Fibroblast of lung (primary cell): ENCODE measurements around the gene COQ10B. TPM values are rescaled to one million over a fixed set of nuclear protein-coding genes. Genes with fewer than 3 reads are reported as not detected.

ENCODE experiments used
- DNase-seq, 2 donors: peaks; one replicate each; pipeline versions ENCODE4 v3.0.0 to v3.0.0-alpha.2; 2010; ENCODE audit warnings: low read depth in 2 of 2
- H2AFZ ChIP-seq: 2 replicates; pipeline ENCODE4 v1.5.1; 2012; ENCODE audit warnings: low read length, control low read depth, inconsistent platforms
- H3K27ac ChIP-seq: 2 replicates; pipeline ENCODE4 v1.5.1; 2011; ENCODE audit warnings: low read length, control low read depth; ENCODE audit not compliant: insufficient read depth
- H3K27me3 ChIP-seq: 2 replicates; pipeline ENCODE4 v1.5.1; 2011; ENCODE audit warnings: mild to moderate bottlenecking, low read length; ENCODE audit not compliant: control insufficient read depth, insufficient read depth
- H3K36me3 ChIP-seq: 2 replicates; pipeline ENCODE4 v1.5.1; 2011; ENCODE audit warnings: low read length; ENCODE audit not compliant: control insufficient read depth, insufficient read depth
- H3K4me1 ChIP-seq: 2 replicates; pipeline ENCODE4 v1.5.1; 2011; ENCODE audit warnings: low read length; ENCODE audit not compliant: control insufficient read depth, insufficient read depth; ENCODE audit errors: extremely low read depth
- H3K4me2 ChIP-seq: 2 replicates; pipeline ENCODE4 v1.5.1; 2011; ENCODE audit warnings: low read length, control low read depth; ENCODE audit not compliant: insufficient read depth; ENCODE audit errors: extremely low read depth
- H3K4me3 ChIP-seq, 4 experiments: fragments of 200-600 bp in 1 of 4; sonication (generic) in 1 of 4; replicated peaks in 1 of 4; 2 replicates each; pipeline ENCODE4 v1.5.1; 2011 to 2016; ENCODE audit warnings: low read length in 4 of 4, low read depth in 3 of 4, mild to moderate bottlenecking in 3 of 4, control low read depth in 2 of 4, inconsistent platforms in 1 of 4, mixed read lengths in 1 of 4; ENCODE audit not compliant: insufficient read depth in 1 of 4; ENCODE audit errors: control extremely low read depth in 1 of 4
- H3K79me2 ChIP-seq: 2 replicates; pipeline ENCODE4 v1.5.1; 2012; ENCODE audit warnings: mild to moderate bottlenecking, low read length, inconsistent platforms; ENCODE audit not compliant: control insufficient read depth, insufficient read depth
- H3K9ac ChIP-seq: 2 replicates; pipeline ENCODE4 v1.5.1; 2011; ENCODE audit warnings: mild to moderate bottlenecking, low read length, control low read depth; ENCODE audit not compliant: insufficient read depth
- H3K9me3 ChIP-seq: 2 replicates; pipeline ENCODE4 v1.5.1; 2012; ENCODE audit warnings: low read depth, low read length; ENCODE audit not compliant: control insufficient read depth, insufficient read depth
- H4K20me1 ChIP-seq: 2 replicates; pipeline ENCODE4 v1.5.1; 2011; ENCODE audit warnings: low read length; ENCODE audit not compliant: control insufficient read depth, insufficient read depth; ENCODE audit errors: extremely low read depth
- CTCF ChIP-seq, 2 donors: IDR thresholded peaks in 1 of 2; conservative IDR thresholded peaks in 1 of 2; 1 replicate in 1 of 2; 2 replicates in 1 of 2; pipeline ENCODE4 v1.5.1; 2011 to 2012; ENCODE audit warnings: low read length in 2 of 2, control low read depth in 1 of 2, inconsistent platforms in 1 of 2, low read depth in 1 of 2, mild to moderate bottlenecking in 1 of 2
- EZH2 ChIP-seq: IDR thresholded peaks from 2 replicates; pipeline ENCODE4 v1.5.1; 2012; ENCODE audit warnings: low read length, control low read depth, mild to moderate bottlenecking; ENCODE audit errors: missing control alignments
- polyA plus RNA-seq, 2 donors: library from polyadenylated mRNA; depleted of rRNA in 1 of 2; stranded (reverse) in 1 of 2; unstranded in 1 of 2; fragments of >200 nt; gene quantifications; 2 replicates each; pipeline ENCODE4 v1.2.1, GENCODE V29; 2011 to 2012; ENCODE audit warnings: missing spikeins in 1 of 2
- total RNA-seq: library from RNA; depleted of rRNA; stranded (reverse); fragments of >200 nt; gene quantifications from 2 replicates; pipeline ENCODE4 v1.2.1, GENCODE V29; 2014

COQ10B gene
- total and polyA plus RNA-seq, 2 donors (not counting 1 experiment from before 2014, with no cell fraction given), result 11.6 to 41.9 TPM

DNA sequence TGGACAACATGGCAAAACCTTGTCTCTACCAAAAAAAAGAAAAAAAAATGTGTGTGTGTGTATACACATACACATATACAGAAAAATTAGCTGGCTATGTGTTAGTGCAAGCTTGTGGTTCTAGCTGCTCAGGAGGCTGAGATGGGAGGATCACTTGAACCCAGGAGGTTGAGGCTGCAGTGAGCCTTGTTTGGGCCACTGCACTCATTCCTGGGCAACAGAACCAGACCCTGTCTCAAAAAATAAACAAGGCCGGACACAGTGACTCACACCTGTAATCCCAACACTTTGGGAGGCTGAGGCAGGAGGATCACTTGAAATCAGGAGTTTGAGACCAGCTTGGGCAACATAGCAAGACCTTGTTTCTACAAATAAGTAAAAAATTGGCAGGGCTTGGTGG is 2.1 kb downstream of the COQ10B start:
- H2AFZ ChIP-seq, result no peak overlapping the region
- H3K27me3 ChIP-seq, result no peaks in the 10 kb centered on the region
- H3K4me3 ChIP-seq, result peak overlapping the region in 2 of 4 experiments; percentile 9 to 95
- no peaks in the 10 kb centered on the region for H4K20me1 ChIP-seq
- H3K9me3 ChIP-seq, result no peaks in the 10 kb centered on the region
- H3K79me2 ChIP-seq, result peaks cover 59% of the 10 kb centered on the region
- no peak for TF ChIP-seq CTCF (conservative IDR thresholded peaks at IDR 0.05 in 1 of 2, IDR thresholded peaks at IDR 0.05 in 1 of 2; ENCODE audit: low read depth in 1 of 2, low read length in 2 of 2)
- no peak for TF ChIP-seq EZH2
- no peaks in the 10 kb centered on the region for H3K36me3 ChIP-seq
- H3K4me1 ChIP-seq, result peaks cover 3% of the 10 kb centered on the region
- no peak for DNase-seq
- no peak overlapping the region for H3K27ac ChIP-seq
- no peak overlapping the region for H3K9ac ChIP-seq
- peak overlapping the region; percentile 74 for H3K4me2 ChIP-seq

DNA sequence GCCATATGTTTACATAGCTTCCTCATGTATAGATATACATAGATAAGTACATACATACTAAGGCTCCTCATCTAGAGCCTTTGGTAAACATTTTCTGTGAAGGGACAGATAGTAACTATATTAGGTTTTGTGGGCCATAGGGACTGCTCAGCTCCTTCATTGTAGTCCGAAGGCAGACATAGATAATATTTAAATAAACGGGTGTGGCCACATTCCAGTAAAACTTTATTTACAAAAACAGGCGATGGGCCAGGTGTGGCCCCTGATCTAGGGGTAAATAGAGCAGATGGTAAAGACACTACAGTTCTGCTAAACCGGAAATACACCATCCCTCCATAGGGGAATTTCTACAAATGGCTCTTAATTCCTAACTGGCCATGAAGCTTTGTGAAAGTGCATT is 7.3 kb downstream of the COQ10B start:
- Histone ChIP-seq H3K9me3 (no peaks in the 10 kb centered on the region), H3K9ac (no peak overlapping the region), H3K27ac (no peak overlapping the region), H3K4me3 (no peak overlapping the region), H3K4me2 (no peak overlapping the region), H2AFZ (no peak overlapping the region), H4K20me1 (no peaks in the 10 kb centered on the region), H3K79me2 (peaks cover 52% of the 10 kb centered on the region), H3K4me1 (peaks cover 7% of the 10 kb centered on the region), H3K27me3 (no peaks in the 10 kb centered on the region), H3K36me3 (peaks cover 6% of the 10 kb centered on the region)
- DNase-seq, result no peak
- TF ChIP-seq CTCF (conservative IDR thresholded peaks at IDR 0.05 in 1 of 2, IDR thresholded peaks at IDR 0.05 in 1 of 2; ENCODE audit: low read depth in 1 of 2, low read length in 2 of 2) (no peak), EZH2 (no peak)

DNA sequence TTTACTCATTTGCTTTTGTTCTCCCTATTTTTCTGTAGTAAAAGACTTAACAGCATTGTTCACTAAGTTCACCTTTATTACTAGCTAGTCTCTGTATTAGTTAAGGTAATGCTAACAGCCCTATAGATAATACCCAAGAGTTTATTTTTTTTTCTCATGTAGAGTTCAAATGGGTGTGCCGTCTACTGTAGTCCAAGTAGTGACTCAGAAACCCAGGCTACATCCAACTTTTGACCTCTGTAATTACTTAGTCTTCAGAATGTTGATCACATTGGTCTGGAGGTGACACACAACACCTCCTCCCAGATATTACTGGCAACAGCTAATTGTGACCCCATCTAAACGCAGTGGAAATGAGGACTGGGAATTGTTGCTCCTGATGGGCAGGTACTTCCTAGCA is 7.7 kb downstream of the COQ10B start:
- no peak overlapping the region for H3K27ac ChIP-seq

More for the DNA sequence above, 7.7 kb downstream of the COQ10B start:
- no peaks in the 10 kb centered on the region for H3K9me3 ChIP-seq
- H3K9ac ChIP-seq, result no peak overlapping the region
- H3K4me2 ChIP-seq, result peak overlapping the region; percentile 25
- TF ChIP-seq CTCF (conservative IDR thresholded peaks at IDR 0.05 in 1 of 2, IDR thresholded peaks at IDR 0.05 in 1 of 2; ENCODE audit: low read depth in 1 of 2, low read length in 2 of 2), result no peak
- TF ChIP-seq EZH2, result no peak
- no peaks in the 10 kb centered on the region for H3K27me3 ChIP-seq
- H3K79me2 ChIP-seq, result peaks cover 48% of the 10 kb centered on the region
- peaks cover 7% of the 10 kb centered on the region for H3K36me3 ChIP-seq
- peaks cover 7% of the 10 kb centered on the region for H3K4me1 ChIP-seq
- H4K20me1 ChIP-seq, result no peaks in the 10 kb centered on the region
- peak; percentile 34 to 41 for DNase-seq
- no peak overlapping the region for H3K4me3 ChIP-seq
- no peak overlapping the region for H2AFZ ChIP-seq
